NCI-H526 (cell line): ENCODE measurements around the gene CEP128.

Experiments used
- DNase-seq, 2 experiments: peaks; one replicate each; lab custom pipeline; 2025; lab: John Stamatoyannopoulos, UW

The CEP128 gene

DNA sequence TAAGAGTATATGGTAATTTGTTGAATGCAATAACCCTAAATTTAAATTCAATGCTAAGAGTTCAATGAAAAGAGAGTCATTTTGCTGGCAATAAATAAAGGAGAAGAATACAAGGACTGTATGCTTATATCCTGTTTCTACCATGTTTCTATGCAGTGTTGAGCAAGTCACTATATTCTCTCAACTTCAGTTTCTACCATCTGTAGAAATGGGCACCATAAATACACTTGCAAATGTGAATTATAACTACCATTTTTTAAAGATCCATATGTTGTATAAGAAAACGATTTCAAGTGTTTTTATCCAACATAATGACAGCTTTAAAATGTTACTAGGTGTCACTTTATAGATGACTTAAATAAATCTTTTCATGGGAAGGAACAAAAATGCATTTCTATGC, 170.3 kb downstream of the CEP128 start:
- no peak for DNase-seq

DNA sequence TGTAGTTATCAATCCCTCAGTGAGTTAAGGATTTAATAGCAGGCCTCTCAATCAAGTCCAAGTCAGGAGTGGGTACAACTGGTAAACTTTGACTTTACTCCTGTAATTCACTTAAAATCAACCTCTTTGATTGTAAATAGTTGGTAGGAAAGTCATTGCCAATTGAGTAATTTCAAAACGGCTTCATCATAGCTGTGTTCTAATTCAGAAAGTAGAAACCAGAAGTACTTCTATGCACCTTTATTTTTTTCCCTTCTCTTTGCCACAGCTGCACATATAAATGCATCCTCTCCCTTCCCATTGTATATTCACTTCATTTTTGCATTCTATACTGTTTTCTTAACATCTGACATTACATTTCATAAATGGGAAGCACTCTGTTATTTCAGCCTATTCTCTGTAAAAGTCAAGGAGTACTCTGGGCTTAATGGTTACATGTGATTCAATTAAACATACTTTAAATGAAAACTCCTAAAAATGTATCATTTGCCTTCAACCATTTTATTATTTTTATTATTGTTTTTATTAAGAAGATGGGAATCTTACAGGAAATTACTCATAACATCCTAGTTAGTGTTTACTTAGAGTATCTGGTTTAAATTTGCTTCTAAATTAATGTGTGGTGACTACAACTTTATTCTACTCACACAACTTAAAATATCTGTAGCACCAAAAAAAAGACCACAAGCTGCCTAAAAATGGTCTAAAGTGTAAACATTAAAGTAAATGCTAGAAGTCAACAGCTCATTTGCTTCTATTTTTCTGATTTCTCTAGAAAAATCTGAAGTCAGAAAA, 171.2 kb downstream of the CEP128 start:
- DNase-seq: no peak

- no peak for DNase-seq
These were observed 172.9 kb downstream of the CEP128 start for GRCh38 chr14:80768646-80769045.

- DNase-seq: peak; percentile 83 to 92
These were observed 176.5 kb downstream of the CEP128 start for GRCh38 chr14:80764921-80765507.

- no peak for DNase-seq
These were observed 177.0 kb downstream of the CEP128 start for GRCh38 chr14:80764496-80764895.

- peak; percentile 76 to 77 for DNase-seq
These were observed 178.8 kb downstream of the CEP128 start for GRCh38 chr14:80762641-80763228.

- no peak for DNase-seq
These were observed 186.8 kb downstream of the CEP128 start for GRCh38 chr14:80754696-80755095.

DNA sequence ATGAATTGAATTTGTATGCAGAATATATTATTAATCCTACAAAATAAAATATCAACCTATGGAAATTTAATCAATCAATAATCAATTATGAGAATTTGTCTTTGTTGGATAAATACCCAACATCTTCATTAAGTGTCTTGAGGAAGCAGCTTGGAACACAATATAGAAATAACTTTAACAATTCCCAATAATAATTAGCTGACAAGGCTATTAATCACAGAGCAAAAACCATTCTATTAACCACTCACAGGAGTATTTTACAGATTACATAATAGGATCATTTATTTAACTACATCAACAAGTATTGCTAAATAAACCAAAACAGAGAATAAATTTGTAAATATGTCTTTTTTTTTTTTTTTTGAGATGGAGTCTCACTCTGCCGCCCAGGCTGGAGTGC, 190.3 kb downstream of the CEP128 start:
- no peak for DNase-seq

DNA sequence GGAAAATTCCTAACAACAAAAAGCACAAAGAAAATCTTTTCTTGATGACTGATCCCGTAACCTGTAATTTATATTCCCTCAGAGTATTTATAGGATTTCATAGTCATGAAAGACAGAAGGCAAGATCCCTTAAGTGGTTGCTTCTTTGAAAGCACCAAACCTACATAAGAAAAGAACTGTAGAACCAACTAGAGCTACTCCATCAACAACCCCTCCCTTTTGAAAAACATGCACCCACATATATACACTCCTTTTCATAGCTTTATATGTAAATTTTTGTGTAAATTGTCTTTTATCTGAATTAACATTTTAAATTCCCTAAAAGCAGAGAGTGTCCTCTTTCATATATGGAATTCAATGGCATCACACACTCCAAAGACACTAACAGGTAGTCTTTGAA, 215.3 kb downstream of the CEP128 start:
- no peak for DNase-seq

DNA sequence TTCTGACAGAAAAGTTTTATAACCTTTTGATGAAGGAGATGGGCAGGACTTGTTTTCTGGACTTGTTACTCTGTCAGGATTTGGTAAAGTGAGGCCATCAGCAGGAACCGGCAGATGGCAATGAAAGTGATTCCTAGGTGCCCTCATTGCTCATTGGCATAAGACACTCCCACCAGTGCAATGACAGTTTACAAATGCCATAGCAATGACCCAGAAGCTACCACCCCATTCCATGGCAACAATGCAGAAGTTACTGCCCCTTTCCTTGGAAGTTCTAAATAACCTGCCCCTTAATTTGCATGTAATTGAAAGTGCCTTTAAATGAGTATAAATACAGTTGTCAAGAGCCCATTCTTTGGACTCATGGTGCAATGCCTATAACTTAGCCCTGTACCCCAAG, 222.6 kb downstream of the CEP128 start:
- DNase-seq: no peak

DNA sequence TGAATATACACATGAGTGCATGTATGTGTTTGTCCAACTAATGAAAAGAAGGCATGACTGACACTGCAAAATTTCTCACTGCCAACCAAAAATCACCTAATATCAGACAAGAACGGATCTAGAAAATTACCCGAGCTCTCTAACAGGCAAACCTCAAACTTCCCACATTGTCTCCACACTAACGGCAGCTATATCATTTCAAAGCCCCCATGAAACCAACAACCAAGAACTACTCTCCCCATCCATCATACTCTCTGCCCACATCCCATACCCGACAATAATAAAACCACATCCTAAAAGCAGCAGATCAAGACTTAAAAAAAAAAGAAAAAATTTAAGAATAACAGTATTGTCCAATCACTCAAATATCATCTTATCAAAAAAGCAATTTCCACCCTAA, 227.1 kb downstream of the CEP128 start:
- DNase-seq: no peak

- no peak for DNase-seq
These were observed 228.3 kb downstream of the CEP128 start for GRCh38 chr14:80713076-80713850.

- DNase-seq: no peak
These were observed 236.1 kb downstream of the CEP128 start for GRCh38 chr14:80705241-80705980.

DNA sequence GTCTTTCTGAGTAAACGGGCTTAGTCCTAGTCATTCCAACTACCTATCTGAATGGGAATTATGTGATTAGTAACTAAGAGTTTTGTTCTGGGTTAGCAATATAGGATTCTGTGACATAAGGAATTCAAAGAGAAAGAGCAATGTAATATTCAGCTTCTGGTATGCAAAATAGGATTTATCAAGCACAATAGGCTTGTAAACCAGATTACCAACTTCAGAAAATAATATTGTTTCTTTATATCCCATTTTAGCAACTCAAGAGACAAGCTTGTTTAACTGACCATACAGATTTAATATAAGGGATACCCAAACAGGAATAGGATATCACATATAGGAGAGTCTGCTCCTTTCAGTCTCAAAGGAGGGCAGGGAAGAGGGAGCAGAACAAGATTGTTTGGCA, 240.9 kb downstream of the CEP128 start:
- DNase-seq: no peak

DNA sequence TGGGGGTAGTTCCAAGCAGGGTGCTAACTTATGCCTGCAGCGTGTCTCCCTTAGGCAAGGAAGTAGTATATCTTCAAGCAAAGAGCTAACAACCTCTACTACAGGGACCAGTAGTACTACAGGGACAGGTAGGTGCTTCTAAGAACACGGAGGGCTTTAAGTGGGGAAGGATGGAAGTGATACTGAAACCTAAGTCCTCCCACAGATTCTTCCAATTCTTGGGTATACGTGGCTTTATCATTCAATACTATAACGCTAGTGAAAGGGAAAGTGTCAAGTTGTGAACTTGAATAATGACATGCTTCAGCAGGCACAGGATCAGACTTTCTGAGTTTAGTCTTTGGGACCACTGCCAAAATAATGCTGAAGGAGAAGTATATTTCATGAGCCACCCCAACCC, 241.7 kb downstream of the CEP128 start:
- no peak for DNase-seq

DNA sequence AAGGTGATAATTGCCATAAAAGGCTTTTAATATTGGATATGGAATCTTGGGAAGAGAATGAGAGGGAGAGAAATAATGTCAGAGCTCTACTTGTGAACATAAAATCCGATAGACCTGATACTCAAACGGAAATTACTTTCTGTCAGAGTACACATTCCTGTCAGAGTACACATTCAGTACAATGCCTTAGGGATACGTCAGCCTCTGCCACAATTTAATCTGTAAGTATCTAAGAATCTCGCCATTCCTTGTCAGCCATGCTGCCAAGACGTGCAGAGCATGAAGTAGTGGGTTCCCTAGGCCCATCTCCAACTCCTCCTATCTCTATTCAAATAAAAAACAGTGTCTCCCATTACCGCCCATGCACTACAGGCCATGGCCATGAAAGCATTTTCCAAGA, 242.6 kb downstream of the CEP128 start:
- DNase-seq: no peak

DNA sequence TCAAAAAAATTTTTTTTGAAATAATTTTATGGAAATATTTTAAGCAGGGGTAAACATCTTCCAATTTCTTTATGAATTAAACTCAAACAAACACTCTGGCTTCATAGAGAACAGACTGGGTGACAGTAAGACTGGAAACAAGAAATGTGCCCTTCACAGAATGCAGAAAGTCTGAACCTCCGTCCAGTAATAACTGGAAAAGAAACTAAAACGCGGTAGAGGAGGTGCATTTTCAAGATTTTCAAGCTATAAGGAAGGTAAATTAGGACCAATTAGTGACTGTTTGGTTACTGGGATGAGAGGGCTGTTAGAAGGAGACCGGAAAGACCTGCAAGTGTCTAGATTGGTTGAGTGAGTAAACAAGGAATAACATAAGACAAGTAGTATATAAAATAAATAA, 245.7 kb downstream of the CEP128 start:
- no peak for DNase-seq

DNA sequence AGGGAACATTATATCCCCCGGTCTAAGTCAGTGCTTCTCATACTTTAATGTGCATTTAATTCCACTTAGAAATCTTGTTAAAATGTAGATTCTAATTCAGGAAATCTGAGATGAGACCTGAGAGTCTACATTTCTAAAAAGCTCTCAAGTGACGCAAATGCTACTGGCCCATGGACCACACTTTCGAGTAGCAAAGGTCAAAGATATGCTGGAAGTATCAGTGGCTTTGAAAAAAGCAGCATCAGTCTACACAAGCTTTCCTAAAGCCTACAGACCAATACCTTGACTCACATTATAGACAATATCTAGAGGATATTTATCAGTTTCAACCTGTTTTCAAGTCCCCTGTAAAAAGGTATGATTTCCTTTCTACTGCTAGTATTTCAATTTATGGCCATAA, 248.6 kb downstream of the CEP128 start:
- DNase-seq: no peak

DNA sequence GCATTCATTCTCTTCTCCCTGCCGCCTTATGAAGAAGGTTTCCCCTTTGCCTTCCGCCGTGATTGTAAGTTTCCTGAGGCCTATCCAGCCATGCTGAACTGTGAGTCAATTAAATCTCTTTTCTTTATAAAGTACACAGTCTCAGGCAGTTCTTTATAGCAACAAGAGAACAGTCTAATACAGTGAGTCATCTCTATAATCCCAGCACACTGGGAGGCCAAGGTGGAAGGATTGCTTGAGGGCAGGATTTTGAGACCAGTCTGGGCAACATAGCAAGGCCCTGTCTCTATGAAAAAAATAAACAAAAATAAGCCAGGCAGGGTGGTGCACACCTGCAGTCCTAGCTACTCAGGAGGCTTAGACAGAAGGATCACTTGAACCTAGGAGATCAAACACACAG, 259.9 kb downstream of the CEP128 start:
- no peak for DNase-seq

DNA sequence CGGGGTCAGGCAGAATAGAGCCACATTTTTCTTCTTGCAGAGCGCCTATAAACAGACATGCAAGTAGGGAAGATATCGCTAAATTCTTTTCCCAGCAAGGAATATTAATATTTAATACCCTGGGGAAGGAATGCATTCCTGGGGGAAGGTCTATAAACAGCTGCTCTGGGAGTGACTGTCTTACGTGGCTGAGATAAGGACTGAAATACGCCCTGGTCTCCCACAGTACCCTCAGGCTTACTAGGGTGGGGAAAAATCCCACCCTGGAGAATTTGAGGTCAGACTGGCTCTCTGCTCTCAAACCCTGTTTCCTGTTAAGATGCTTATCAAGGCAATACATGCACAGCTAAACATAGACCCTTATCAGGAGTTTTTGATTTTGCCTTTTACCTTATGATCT, 262.3 kb downstream of the CEP128 start:
- DNase-seq: no peak

GRCh38 chr14:80678436-80678835, 263.1 kb downstream of the CEP128 start:
- DNase-seq: no peak

GRCh38 chr14:80669426-80669825, 272.1 kb downstream of the CEP128 start:
- DNase-seq: no peak
